ENCODE results near the gene RAP1GAP2.
"Not testable (repeated sequence)": the region's sequence is repeated elsewhere in the genome, so short reads cannot be mapped to it uniquely, and the experiment has no call there.

RAP1GAP2 gene

DNA sequence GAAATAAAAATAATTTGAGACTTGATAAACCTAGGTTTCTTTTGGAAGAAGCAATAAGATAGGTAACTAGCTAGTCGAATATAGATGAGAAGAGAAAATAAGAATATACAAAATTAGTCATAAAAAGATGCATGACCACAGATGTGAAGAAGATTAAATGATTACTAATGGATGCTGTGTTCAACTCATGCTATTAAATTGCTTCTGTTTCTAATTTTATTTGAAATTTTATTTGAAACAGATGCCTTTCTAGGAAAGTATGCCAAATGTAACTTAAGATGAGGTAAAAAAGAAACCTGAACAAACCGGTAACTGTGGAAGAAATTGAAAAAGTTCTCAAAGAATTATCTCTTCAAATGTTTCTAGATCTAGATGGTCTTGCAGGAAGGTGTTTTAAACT is 175.6 kb downstream of the RAP1GAP2 start:
- no peak for DNase-seq (ENCODE audit: low read depth)

GRCh38 chr17:2972749-2973148 is 176.5 kb downstream of the RAP1GAP2 start:
- no peak for DNase-seq (ENCODE audit: low read depth)

DNA sequence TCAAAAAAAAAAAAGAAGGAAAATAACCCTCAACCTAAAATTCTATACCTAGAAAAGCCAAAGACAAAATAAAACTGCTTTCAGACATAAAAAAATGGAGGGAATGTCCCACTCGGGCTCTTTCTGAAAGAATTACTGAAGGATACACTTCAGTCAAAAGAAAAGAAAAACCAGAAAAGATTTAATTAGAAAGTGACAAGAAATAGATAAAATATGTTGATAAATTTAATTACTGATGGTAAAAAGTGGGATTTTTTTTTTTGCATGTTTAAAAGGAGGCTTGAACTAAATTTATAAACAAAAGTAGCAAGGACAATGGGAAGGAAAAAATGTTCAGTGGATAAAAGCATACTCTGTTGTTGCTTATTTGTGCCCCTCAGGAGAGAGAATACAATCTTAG is 178.1 kb downstream of the RAP1GAP2 start:
- DNase-seq (ENCODE audit: low read depth) = no peak

DNA sequence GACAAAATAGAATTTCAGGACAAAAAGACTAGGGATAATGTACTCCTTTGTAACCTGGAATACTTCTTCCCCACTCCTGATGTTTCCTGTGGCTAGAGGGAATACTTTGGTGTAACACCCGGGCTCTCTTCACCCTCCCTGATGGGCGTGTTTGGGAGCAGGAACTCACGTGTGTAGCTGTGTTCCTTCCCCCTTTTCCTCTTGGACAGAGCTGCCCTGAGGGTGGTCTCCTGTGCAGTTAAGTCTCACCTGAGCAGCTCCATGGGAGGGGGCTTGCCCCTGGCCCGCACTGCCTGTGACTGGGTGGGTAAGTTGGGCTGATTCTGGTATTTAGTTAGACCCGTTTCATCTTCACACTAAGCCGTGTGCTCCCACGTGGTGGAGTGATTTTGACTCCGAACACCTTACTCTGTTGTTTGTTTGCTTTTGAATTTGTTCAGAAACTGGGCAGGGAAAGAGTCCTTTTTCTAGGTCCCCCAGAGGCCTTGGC is 179.3 kb downstream of the RAP1GAP2 start:
- no peak for DNase-seq (ENCODE audit: low read depth)

GRCh38 chr17:2977157-2977556 is 180.9 kb downstream of the RAP1GAP2 start:
- no peak for DNase-seq (ENCODE audit: low read depth)

GRCh38 chr17:2978116-2978515 is 181.9 kb downstream of the RAP1GAP2 start:
- no peak for DNase-seq (ENCODE audit: low read depth)

- DNase-seq (ENCODE audit: low read depth) = no peak
Measured at GRCh38 chr17:2978991-2979390, 182.8 kb downstream of the RAP1GAP2 start.

GRCh38 chr17:2980211-2980903 is 184.1 kb downstream of the RAP1GAP2 start:
- no peak for DNase-seq (ENCODE audit: low read depth)

- no peak for DNase-seq (ENCODE audit: low read depth)
Measured at GRCh38 chr17:2980904-2981246, 184.6 kb downstream of the RAP1GAP2 start.

GRCh38 chr17:2981325-2981724 is 185.1 kb downstream of the RAP1GAP2 start:
- no peak for DNase-seq (ENCODE audit: low read depth)

DNA sequence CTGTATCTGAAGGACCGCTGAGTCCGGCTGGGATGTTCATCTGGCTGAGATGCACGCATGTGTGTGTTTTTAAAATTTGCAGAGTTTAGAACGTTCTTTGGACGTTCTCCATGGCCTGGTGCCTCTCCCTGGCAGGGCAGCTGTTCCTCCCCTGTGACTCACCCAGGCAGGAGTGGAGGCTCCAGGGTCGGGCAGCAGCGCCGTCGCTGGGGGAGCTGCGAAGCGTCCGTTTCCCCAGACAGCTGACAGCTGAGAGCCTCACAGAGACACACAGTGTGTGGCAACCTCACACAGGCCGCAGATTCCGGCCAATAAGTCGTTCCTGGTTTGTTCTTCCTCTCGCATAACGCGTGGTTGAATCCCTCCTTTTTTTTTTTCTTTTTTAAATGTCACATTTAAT is 186.6 kb downstream of the RAP1GAP2 start:
- no peak for DNase-seq (ENCODE audit: low read depth)

GRCh38 chr17:2983255-2983654 is 187.0 kb downstream of the RAP1GAP2 start:
- no peak for DNase-seq (ENCODE audit: low read depth)

DNA sequence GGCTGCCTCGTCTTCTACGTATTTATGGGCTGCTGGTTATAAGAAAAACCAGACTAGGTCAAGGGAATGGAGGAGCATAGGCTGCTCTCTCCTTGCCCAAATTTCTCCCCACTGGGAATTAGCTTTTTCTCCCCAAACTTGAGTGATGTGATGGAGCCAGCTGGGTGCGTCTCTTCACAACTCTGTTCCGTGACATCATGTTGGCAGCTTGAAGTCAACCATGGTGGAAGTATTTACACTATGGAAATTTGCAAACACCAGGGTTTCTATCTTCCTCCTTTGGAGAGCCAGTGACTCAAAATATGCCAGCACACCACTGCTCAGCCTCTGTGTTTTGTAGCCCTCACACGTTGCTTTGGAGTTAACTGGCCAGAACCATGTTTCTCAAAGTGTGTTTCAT is 189.1 kb downstream of the RAP1GAP2 start:
- no peak for DNase-seq (ENCODE audit: low read depth)

DNA sequence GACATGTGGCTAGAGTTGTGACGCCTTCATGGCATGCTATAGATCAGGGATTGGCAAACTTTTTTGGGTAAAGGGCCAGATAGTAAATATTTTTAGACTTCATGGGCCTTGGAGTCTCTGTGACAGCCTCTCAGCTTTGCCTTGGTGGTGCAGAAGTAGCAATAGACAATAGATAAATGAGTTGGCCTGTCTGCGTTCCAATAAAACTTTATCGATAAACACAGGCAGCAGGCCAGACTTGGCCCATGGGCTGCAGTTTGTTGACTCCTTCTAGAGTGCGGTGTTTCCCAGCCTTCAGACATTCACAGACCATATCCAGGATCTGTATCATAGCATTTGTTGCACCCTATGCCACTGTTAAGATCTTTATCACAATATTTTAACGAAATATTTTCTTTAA is 190.7 kb downstream of the RAP1GAP2 start:
- DNase-seq (ENCODE audit: low read depth) = no peak

DNA sequence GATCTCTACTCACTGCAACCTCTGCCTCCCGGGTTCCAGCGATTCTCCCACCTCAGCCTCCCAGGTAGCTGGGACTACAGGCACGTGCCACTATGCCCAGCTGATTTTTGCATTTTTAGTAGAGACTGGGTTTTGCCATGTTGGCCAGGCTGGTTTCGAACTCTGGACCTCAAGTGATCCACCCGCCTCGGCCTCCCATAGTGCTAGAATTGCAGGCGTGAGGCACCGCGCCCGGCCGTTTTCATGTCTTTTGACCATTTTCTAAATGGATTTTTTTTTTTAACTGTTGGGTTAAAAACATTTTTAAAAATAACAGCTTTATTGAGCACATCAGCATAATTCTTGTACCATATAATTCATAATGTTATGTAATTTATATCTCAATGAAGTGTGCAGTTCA is 193.2 kb downstream of the RAP1GAP2 start:
- DNase-seq (ENCODE audit: low read depth) = not testable (repeated sequence)

- DNase-seq (ENCODE audit: low read depth) = no peak
Measured at GRCh38 chr17:2989855-2990254, 193.6 kb downstream of the RAP1GAP2 start.

DNA sequence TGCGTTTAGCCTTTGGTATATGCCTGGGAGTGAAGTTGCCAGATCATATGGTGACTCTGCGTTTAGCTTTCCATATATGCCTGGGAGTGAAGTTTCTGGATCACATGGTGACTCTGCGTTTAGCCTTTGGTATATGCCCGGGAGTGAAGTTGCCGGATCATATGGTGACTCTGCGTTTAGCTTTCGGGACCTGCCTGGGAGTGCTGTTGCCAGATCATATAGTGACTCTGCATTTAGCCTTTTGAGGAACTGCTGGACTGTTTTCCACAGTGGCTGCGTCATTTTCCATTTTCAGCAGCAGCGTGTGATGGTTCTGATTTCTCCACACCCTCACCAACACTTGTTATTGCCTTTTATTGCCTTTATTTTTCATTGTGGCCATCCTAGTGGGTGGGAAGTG is 194.2 kb downstream of the RAP1GAP2 start:
- no peak for DNase-seq (ENCODE audit: low read depth)

DNA sequence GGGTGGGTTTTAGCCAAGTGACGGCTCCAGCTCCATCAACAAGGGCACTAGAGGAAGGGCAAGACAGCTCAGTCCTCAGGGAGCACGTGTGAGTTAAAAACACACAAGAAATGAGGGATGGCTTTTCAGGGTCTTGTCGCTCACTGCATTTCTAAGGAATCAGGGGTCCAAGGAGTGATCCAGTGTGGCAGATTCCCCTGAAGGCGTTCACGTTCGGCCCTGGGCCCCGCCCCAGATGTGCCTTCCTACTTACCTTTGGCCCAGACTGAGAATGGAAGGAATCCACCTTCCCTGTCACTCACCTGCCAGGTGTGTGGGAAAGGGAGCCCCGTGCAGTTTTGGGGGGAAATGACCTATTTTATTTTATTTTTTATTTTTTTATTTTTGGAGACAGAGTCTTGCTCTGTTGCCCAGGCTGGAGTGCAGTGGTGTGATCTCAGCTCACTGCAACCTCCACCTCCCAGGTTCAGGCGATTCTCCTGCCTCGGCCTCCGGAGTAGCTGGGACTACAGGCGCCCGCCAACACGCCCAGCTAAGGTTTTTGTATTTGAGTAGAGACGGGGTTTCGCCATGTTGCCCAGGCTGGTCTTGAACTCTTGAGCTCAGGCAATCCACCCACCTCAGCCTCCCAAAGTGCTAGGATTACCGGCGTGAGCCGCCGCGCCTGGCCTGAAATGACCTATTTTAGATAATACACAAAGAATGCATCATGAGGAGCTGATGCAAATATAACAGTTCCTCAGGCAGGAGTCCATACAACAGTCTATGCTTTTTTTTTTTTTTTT is 195.3 kb downstream of the RAP1GAP2 start:
- DNase-seq (ENCODE audit: low read depth) = not testable (repeated sequence)

DNA sequence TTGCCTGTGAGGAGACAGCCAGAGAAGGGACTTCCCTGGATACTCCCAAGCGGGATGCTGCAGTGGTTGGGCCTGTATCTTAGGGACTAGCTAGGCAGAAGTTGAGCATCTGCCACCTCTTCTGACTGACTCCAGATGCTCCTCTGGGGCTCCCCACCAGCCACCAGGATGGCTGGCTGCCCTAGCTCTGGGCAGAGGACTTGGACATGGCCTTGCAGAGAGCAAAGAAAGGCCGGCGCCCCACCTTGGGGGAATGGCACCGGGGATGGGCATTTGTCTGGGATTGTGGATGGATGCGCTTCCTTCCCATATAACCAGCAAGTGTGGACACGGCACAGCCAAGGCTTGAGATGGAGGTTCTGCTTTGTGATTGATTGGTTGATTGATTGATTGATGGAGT is 198.2 kb downstream of the RAP1GAP2 start:
- no peak for DNase-seq (ENCODE audit: low read depth)

DNA sequence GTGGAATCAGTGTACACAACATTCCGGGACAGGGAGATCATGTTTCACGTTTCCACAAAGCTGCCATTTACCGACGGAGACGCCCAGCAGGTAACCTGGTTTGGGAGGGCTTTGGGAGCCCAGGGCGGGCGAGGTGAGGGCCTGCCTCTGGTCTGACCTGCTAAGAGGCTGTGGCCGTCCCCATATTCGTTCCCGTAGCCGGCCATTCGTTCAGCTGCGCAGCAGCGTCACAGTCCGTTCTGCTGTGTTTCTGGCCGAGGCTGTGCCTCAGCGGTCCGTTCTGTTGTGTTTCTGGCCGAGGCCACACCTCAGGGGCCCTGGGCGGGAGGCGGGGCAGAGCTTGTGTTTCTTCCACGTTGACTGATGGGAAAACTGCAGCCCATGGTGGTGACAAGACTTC is 199.1 kb downstream of the RAP1GAP2 start:
- DNase-seq (ENCODE audit: low read depth) = no peak

DNA sequence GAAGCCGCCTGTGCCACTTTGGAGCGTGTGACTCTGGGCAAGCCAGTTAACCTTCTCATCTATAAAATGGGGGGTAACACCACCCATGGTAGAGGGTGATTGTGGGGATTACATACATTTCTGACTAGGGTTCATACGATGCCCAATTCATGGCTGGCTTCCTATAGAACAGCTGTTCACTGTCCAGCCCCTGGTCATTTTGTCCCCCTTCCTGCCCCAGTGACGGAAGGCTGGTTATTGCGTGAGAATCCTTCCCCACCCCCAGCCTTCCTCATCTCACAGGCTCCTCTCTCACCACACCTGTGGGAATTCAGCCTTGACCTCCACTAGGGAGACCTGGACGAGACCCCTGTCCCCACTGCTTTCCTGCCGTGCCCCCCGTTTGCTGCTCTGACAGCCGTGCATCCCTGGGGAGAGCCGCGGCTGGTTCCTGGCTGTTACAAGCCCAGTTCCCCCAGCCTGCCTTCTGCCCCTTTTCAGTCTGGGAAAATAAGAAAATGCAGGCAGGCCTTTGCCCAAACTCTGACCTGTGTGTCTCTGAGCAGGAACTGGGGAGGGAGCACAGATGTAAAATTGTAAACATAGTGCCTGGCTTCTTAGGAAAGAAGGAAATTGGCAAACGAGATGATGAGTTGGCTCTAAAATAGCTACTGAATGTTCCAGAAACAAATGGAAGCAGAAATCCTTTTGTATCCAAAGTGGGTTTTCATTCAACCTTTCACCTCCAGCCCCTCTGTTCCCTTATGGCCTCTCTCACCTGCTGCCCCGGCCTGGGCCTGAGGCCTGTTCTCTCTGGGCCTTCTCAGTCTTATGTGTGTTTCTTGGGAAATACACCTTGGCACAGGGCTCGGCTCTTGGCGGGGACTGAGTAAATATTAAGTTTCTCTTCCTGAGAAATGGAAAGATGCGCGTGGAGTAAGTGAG is 199.9 kb downstream of the RAP1GAP2 start:
- no peak for DNase-seq (ENCODE audit: low read depth)

DNA sequence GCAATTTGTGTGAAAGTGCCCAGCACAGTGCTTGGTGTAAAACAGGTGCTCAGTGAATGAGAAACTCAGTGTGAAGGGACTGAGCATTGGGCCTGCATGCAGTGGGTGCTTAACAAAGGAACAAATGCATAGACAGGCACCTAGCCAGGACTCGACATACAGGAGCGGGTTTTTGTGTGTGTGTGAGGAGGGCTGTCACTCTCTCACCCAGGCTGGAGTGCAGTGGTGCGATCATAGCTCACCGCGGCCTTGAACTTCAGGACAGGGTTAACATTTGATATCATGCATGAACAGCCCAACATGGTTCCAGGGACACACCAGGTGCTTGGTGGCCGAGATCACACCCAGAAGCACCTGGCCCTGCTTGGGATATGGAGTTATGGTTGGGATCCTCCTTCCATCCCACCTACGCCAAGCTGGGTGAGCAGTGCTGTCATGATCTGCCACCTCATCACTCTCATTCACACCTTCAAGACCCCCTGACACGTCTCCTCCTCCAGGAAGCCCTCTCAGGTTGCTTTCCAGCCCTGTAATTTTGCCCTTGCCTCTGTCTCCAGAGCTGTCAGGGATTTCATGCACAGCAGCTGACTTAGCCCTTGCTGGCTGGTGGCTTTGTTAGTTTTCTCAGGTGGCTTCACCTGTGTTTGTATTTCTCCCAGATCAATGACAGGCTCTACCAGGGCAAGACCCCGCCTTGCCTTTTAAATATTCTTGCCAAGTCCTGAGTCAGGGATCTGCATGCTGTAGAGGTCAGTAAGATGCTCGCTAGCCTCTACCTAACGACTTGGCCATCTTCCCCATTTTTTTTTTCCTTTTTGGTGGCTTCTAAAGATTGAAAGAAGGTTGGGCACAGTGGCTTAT is 200.8 kb downstream of the RAP1GAP2 start:
- DNase-seq (ENCODE audit: low read depth) = no peak
